ENCODE measurements around the gene MAOA.
"Not testable (repeated sequence)": the region's sequence is repeated elsewhere in the genome, so short reads cannot be mapped to it uniquely, and the experiment has no call there.

The MAOA gene

GRCh38 chrX:43656005-43656494 is at the start of gene MAOA:
TSS of gene MAOA (plus strand) at chrX:43656299. CDS start at chrX:43656342, 43 bp downstream.
- no peak for DNase-seq (ENCODE audit: low read depth)

- DNase-seq (ENCODE audit: low read depth) = no peak
These were observed 43.7 kb upstream of the MAOA start for GRCh38 chrX:43612400-43612799.

- no peak for DNase-seq (ENCODE audit: low read depth)
These were observed 40.4 kb upstream of the MAOA start for GRCh38 chrX:43615660-43616059.

- DNase-seq (ENCODE audit: low read depth) = no peak
These were observed 37.5 kb upstream of the MAOA start for GRCh38 chrX:43618366-43619205.

GRCh38 chrX:43619861-43620260 is 36.2 kb upstream of the MAOA start:
- DNase-seq (ENCODE audit: low read depth) = not testable (repeated sequence)

- no peak for DNase-seq (ENCODE audit: low read depth)
These were observed 29.0 kb upstream of the MAOA start for GRCh38 chrX:43627147-43627546.

- no peak for DNase-seq (ENCODE audit: low read depth)
These were observed 28.4 kb upstream of the MAOA start for GRCh38 chrX:43627669-43628068.

GRCh38 chrX:43629229-43629628 is 26.9 kb upstream of the MAOA start:
- no peak for DNase-seq (ENCODE audit: low read depth)

GRCh38 chrX:43631841-43632240 is 24.3 kb upstream of the MAOA start:
- no peak for DNase-seq (ENCODE audit: low read depth)

- no peak for DNase-seq (ENCODE audit: low read depth)
These were observed 23.0 kb upstream of the MAOA start for GRCh38 chrX:43633081-43633480.

- DNase-seq (ENCODE audit: low read depth) = no peak
These were observed 22.3 kb upstream of the MAOA start for GRCh38 chrX:43633757-43634156.

GRCh38 chrX:43640482-43640881 is 15.6 kb upstream of the MAOA start:
- no peak for DNase-seq (ENCODE audit: low read depth)

- DNase-seq (ENCODE audit: low read depth) = no peak
These were observed 14.4 kb upstream of the MAOA start for GRCh38 chrX:43641691-43642090.

GRCh38 chrX:43643201-43643600 is 12.9 kb upstream of the MAOA start:
- no peak for DNase-seq (ENCODE audit: low read depth)

- no peak for DNase-seq (ENCODE audit: low read depth)
These were observed 12.4 kb upstream of the MAOA start for GRCh38 chrX:43643662-43644061.

- no peak for DNase-seq (ENCODE audit: low read depth)
These were observed 11.9 kb upstream of the MAOA start for GRCh38 chrX:43644124-43644701.

- DNase-seq (ENCODE audit: low read depth) = no peak
These were observed 9.3 kb upstream of the MAOA start for GRCh38 chrX:43646800-43647199.

GRCh38 chrX:43654431-43655150 is 1.5 kb upstream of the MAOA start:
- DNase-seq (ENCODE audit: low read depth) = peak; percentile 49

- DNase-seq (ENCODE audit: low read depth) = no peak
These were observed 721 bp upstream of the MAOA start for GRCh38 chrX:43655151-43656004.

- no peak for DNase-seq (ENCODE audit: low read depth)
These were observed 1.6 kb downstream of the MAOA start for GRCh38 chrX:43657671-43658070.

GRCh38 chrX:43661521-43662240 is 5.6 kb downstream of the MAOA start:
- no peak for DNase-seq (ENCODE audit: low read depth)

All from GM04504 (cell line).